AG10803 (cell line): ENCODE data around the gene CIART.
A peak's percentile ranks its signal among the peaks of the same experiment; 100 is the strongest.

Experiments
- DNase-seq: peaks from one replicate; pipeline ENCODE4 v3.0.0; 2010; ENCODE audit warnings: low read depth
- H3K4me3 ChIP-seq: 2 replicates; pipeline ENCODE4 v1.5.1; 2011; ENCODE audit warnings: mild to moderate bottlenecking, low read length, control low read depth
- TF ChIP-seq, protein P1 (sequence below): conservative IDR thresholded peaks from 2 replicates; pipeline ENCODE4 v1.5.1; 2011; ENCODE audit warnings: mild to moderate bottlenecking, low read length, control low read depth, inconsistent platforms

The CIART gene

GRCh38 chr1:150280138-150280707, 2.1 kb upstream of the CIART start:
- no peak overlapping the region for H3K4me3 ChIP-seq
- no peak for DNase-seq
- TF ChIP-seq, protein P1, sequence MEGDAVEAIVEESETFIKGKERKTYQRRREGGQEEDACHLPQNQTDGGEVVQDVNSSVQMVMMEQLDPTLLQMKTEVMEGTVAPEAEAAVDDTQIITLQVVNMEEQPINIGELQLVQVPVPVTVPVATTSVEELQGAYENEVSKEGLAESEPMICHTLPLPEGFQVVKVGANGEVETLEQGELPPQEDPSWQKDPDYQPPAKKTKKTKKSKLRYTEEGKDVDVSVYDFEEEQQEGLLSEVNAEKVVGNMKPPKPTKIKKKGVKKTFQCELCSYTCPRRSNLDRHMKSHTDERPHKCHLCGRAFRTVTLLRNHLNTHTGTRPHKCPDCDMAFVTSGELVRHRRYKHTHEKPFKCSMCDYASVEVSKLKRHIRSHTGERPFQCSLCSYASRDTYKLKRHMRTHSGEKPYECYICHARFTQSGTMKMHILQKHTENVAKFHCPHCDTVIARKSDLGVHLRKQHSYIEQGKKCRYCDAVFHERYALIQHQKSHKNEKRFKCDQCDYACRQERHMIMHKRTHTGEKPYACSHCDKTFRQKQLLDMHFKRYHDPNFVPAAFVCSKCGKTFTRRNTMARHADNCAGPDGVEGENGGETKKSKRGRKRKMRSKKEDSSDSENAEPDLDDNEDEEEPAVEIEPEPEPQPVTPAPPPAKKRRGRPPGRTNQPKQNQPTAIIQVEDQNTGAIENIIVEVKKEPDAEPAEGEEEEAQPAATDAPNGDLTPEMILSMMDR = no peak

DNA sequence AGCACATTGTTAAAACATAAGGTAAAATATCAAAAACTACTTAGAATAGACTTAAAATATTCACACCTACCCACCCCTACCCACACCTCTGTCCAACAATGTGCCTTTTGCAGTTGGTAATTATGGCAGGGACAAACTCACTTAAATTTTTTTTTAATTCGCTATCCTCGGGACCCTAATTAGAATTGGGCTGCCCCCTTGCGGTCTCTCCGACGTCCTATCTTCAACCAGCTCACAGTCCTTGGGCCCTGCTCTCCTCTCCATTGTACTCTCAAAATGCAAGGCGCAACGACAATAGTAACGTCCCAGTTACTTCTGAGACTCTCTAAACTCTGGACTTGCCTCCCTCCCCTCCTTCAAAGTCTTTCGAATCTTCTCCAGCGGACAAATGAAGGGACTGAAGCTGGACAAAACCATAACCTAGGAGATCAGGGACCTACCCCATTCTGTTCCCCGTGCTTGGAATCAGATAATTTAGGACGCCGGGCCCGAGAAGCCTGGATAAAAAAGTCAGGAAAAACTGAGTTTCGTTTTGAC, 1.1 kb upstream of the CIART start:
- TF ChIP-seq, protein P1 = peak; percentile 78
- peak overlapping the region; percentile 82 for H3K4me3 ChIP-seq

DNA sequence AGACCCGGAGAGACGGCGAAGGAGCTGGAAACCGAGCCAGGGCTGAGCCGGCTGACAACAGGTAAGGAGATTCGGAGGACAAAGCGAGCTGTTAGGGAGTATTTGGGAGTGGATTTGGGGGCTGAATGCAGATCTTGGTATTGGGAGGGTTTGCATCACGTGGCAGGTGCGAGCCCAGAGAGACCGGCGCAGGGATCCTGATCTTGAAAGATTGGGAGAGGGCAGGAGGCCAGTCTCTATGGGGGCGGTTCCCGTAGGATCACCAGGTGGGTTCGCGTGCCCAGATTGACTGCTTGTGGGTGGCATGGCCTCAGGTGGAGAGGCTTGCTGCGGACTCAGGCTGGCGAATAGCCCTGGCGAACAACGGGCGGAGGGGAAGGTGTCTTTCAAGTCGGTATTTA, 204 bp downstream of the CIART start:
- TF ChIP-seq, protein P1 = no peak
- no peak for DNase-seq
- H3K4me3 ChIP-seq = peak overlapping the region; percentile 82

More for the DNA sequence above, 1.1 kb upstream of the CIART start:
- DNase-seq = peak; percentile 72

- H3K4me3 ChIP-seq = peak overlapping the region; percentile 82
- TF ChIP-seq, protein P1 = no peak
- DNase-seq = no peak
Measured at GRCh38 chr1:150283260-150283659, 906 bp downstream of the CIART start.

- TF ChIP-seq, protein P1 = no peak
- no peak overlapping the region for H3K4me3 ChIP-seq
- DNase-seq = no peak
Measured at GRCh38 chr1:150288382-150288781, 6.0 kb downstream of the CIART start.

GRCh38 chr1:150288822-150289221, 6.5 kb downstream of the CIART start:
- TF ChIP-seq, protein P1 = no peak
- no peak for DNase-seq
- no peak overlapping the region for H3K4me3 ChIP-seq
